Left ventricle myocardium superior (tissue), 1 donor: ENCODE measurements around the gene SERPINA1. TPM values are rescaled to one million over a fixed set of nuclear protein-coding genes. Genes with fewer than 3 reads are reported as not detected.
A peak's percentile ranks its signal among the peaks of the same experiment; 100 is the strongest.
"Not testable (repeated sequence)": the region's sequence is repeated elsewhere in the genome, so short reads cannot be mapped to it uniquely, and the experiment has no call there.

Experiments
- ATAC-seq: fragments of 200-7000 bp; cut with Tn5 transposase; one replicate; pipeline ENCODE4 v1.9.1; 2020; ENCODE audit warnings: mild to moderate bottlenecking, moderate library complexity
- DNase-seq: peaks from one replicate; pipeline ENCODE4 v3.0.0-alpha.2; 2020
- intact Hi-C: fragments of 100-400 bp; cut with micrococcal nuclease; formaldehyde crosslinking; loops from one replicate; pipeline ENCODE4 v1.11.0; 2022
- total RNA-seq: library from RNA; stranded (reverse); fragmentation: NEBNext Ultra II Directional; extraction: Animal tissue kit (Norgen Biotek cat#: 25700); gene quantifications from one replicate; pipeline ENCODE4 v1.2.1, GENCODE V29; 2021
- donor health status: DM: no; HTN: yes; CAD: no; lungs with severe emphysema.

Gene SERPINA1
- total RNA-seq, 1 donor from 2014 or later = 7.7 TPM

GRCh38 chr14:94357166-94357565, 31.2 kb downstream of the SERPINA1 start:
- no peak for ATAC-seq
- no peak for DNase-seq
- intact Hi-C loops = no loop called here

- ATAC-seq = no peak
- intact Hi-C loops = no loop called here
- DNase-seq = no peak
Observed at GRCh38 chr14:94356379-94357056, 31.9 kb downstream of the SERPINA1 start.

- no peak for ATAC-seq
- intact Hi-C loops = no loop called here
- DNase-seq = peak; percentile 51
Observed at GRCh38 chr14:94355191-94355794, 33.1 kb downstream of the SERPINA1 start.

- no peak for ATAC-seq
- no peak for DNase-seq
- intact Hi-C loops = no loop called here
Observed at GRCh38 chr14:94354638-94355185, 33.7 kb downstream of the SERPINA1 start.

GRCh38 chr14:94354190-94354589, 34.2 kb downstream of the SERPINA1 start:
- DNase-seq, intact Hi-C loops, ATAC-seq: not testable (repeated sequence)

GRCh38 chr14:94349276-94349675, 39.1 kb downstream of the SERPINA1 start:
- no peak for ATAC-seq
- intact Hi-C loops = no loop called here
- DNase-seq = no peak

GRCh38 chr14:94348836-94349235, 39.6 kb downstream of the SERPINA1 start:
- DNase-seq (no peak), ATAC-seq (no peak)
- intact Hi-C loops = no loop called here

GRCh38 chr14:94346841-94347240, 41.6 kb downstream of the SERPINA1 start:
- DNase-seq (no peak), ATAC-seq (no peak)
- intact Hi-C loops = no loop called here

- DNase-seq, intact Hi-C loops, ATAC-seq: not testable (repeated sequence)
Observed at GRCh38 chr14:94346065-94346786, 42.2 kb downstream of the SERPINA1 start.

GRCh38 chr14:94345344-94346064, 42.9 kb downstream of the SERPINA1 start:
- ATAC-seq = no peak
- DNase-seq = no peak
- intact Hi-C loops = no loop called here

GRCh38 chr14:94344389-94344788, 44.0 kb downstream of the SERPINA1 start:
- intact Hi-C loops = no loop called here
- ATAC-seq (no peak), DNase-seq (no peak)

- intact Hi-C loops = no loop called here
- DNase-seq = no peak
Observed at GRCh38 chr14:94343238-94344005, 45.0 kb downstream of the SERPINA1 start.

GRCh38 chr14:94342334-94342934, 46.0 kb downstream of the SERPINA1 start:
- peak; percentile 97 for ATAC-seq
- intact Hi-C loops = no loop called here
- peak; percentile 84 for DNase-seq

More at GRCh38 chr14:94343238-94344005, 45.0 kb downstream of the SERPINA1 start:
- no peak for ATAC-seq

- intact Hi-C loops = no loop called here
- peak; percentile 47 for ATAC-seq
Observed at GRCh38 chr14:94341656-94342333, 46.6 kb downstream of the SERPINA1 start.

GRCh38 chr14:94340533-94340932, 47.9 kb downstream of the SERPINA1 start:
- DNase-seq (no peak), ATAC-seq (no peak)
- intact Hi-C loops = no loop called here

More at GRCh38 chr14:94341656-94342333, 46.6 kb downstream of the SERPINA1 start:
- DNase-seq = no peak

- intact Hi-C loops = no loop called here
- DNase-seq = no peak
- no peak for ATAC-seq
Observed at GRCh38 chr14:94338023-94338422, 50.4 kb downstream of the SERPINA1 start.

- intact Hi-C loops = no loop called here
- DNase-seq (no peak), ATAC-seq (no peak)
Observed at GRCh38 chr14:94337274-94337673, 51.1 kb downstream of the SERPINA1 start.

- intact Hi-C loops = no loop called here
- DNase-seq (no peak), ATAC-seq (no peak)
Observed at GRCh38 chr14:94334872-94335271, 53.5 kb downstream of the SERPINA1 start.
